ENCODE data around the gene FLVCR2.

- TF ChIP-seq POLR2AphosphoS5 (IDR thresholded peaks at IDR 0.05; ENCODE audit: low read depth, low read length) (no peak), TAF1 (IDR thresholded peaks at IDR 0.05; ENCODE audit: borderline replicate concordance, insufficient read depth, low read length) (no peak)
Measured at GRCh38 chr14:75612157-75612556, 33.7 kb downstream of the FLVCR2 start.

Measured in PFSK-1 (cell line).